GM19467 (cell line): ENCODE results near the gene BTBD19.
"Not testable (repeated sequence)": the region's sequence is repeated elsewhere in the genome, so short reads cannot be mapped to it uniquely, and the experiment has no call there.

Source experiments
- ATAC-seq: cut with Tn5 transposase; IDR thresholded peaks from one replicate; pipeline ENCODE4 v1.9.1; 2021; ENCODE audit warnings: mild to moderate bottlenecking, moderate library complexity; ENCODE audit not compliant: unreplicated experiment

Gene BTBD19

GRCh38 chr1:44807364-44808062 is 810 bp upstream of the BTBD19 start:
- no peak for ATAC-seq

DNA sequence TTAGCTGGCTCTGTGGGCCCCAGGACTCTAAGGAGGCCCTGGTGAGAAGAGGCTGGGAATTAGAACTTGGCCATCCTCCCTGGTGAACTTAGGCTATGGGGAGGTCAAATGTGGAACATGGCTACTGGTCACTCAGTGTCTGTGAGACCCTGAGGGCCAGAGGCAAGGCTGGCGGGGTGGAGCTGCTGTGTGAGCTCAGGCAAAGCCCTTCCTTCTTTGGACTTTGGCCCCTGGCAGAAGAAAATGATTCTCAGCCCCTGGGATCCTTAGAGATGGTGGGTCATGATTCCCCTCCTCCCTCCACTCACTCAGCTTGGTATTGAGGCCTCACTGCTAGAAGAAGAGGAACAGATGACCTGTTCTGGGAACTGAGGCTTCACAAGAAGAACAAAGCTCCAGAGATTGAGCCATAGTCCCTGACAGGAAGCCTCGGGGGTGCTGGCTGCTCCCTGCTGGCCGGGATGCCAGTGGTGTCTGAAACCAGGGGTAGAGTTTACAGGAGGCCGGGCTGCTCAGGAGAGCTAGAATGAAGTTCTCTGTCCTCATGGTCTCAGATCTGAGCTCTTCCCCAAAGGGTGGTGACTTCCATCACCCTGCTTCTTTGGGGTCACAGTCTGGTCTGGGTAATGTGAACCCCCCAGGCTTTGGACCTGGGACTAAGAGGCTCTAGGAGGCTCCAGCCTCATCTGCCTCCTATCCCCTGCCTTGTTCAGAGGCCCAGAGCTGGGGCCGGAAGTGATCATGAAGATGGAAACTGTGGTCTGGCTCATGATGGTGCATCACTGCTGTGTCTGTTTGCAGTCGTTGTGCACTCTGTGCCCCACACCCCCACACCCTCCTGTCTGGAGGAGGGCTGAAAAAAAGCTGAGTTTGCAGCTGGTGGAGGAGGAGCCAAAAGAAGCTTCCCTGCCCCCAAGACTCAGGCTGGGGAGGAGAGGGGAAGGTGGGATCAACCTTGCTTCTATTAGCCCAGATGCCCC is 905 bp downstream of the BTBD19 start:
- ATAC-seq: peak; percentile 34

GRCh38 chr1:44810101-44810761 is 1.9 kb downstream of the BTBD19 start:
- no peak for ATAC-seq

DNA sequence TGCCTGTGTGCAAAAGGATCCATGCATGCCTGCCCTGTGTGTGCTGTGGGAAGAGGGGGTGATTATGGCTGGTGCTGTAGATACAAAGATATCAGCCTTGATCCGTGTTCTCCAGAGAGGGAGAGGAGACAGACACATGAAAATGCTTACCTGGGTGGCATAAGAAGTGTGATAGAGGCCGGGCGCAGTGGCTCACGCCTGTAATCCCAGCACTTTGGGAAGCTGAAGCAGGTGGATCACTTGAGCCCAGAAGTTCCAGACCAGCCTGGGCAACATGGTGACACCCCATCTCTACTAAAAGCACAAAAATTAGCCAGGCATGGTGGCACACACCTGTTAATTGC is 2.4 kb downstream of the BTBD19 start:
- not testable (repeated sequence) for ATAC-seq

GRCh38 chr1:44811234-44811633 is 2.9 kb downstream of the BTBD19 start:
- ATAC-seq: no peak

DNA sequence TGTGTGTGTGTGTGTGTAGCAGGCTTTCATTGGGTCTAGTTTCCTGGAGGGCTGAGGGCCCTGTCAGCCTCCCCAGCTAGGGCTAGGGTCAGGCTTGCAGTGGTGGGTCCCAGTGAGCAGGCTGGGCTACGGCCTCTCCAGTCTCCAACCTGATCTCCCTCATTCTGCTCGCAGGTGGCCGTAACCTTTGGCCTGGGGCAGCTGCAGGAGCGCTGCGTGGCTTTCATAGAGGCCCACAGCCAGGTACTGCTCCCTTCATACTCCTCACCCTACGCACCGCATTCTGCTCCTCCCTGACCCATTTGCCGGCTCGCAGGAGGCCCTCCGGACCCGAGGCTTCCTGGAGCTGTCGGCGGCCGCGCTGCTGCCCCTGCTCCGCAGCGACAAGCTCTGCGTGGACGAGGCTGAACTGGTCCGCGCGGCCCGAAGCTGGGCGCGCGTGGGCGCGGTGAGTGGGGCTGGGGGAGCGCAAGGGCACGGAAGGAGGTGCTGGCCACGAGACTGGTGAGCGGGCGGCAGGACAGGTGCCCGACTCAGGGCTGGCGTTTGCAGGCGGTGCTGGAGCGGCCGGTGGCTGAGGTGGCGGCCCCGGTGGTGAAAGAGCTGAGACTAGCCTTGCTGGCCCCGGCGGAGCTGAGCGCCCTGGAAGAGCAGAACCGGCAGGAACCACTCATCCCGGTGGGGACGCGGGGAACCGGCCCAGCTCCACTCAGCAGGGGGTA is 4.7 kb downstream of the BTBD19 start:
- ATAC-seq: no peak

DNA sequence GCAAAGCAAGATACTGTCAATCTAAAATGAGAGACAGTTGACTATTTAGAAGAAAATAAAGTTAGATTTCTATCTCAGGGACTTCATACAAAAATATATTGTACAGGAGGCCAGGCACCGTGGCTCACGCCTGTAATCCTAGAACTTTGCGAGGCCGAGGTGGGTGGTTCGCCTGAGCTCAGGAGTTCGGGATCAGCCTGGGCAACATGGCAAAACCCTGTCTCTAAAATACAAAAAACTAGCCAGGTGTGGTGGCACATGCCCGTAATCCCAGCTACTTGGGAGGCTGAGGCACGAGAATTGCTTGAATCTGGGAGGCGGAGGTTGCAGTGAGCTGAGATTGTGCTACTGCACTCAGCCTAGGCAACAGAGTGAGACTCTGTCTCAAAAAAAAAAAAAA is 7.6 kb downstream of the BTBD19 start:
- ATAC-seq: not testable (repeated sequence)

- ATAC-seq: no peak
These were observed 9.0 kb downstream of the BTBD19 start for GRCh38 chr1:44817307-44817706.

GRCh38 chr1:44817771-44818495 is 9.6 kb downstream of the BTBD19 start:
- ATAC-seq: no peak

DNA sequence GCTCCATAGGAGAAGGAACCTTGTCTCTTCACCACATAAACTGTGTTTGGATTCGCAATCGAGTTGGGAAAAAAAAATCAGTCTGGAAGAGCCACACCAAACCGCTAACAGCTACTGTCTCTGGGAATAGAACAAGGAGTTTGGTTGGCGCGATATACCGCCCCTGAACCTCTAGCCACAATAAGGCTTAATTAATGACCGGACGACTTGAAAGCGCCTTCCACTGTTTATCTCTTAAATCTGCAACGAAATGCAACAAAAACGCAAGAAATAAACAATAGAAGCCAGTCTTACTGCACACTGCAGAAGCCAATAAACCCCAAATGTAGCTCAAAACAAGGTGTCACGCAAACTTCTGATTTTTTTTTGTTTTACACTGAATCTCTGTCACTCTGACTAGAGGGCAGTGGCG is 10.9 kb downstream of the BTBD19 start:
- no peak for ATAC-seq

- ATAC-seq: peak; percentile 66
These were observed 11.4 kb downstream of the BTBD19 start for GRCh38 chr1:44819608-44820327.

- ATAC-seq: no peak
These were observed 12.3 kb downstream of the BTBD19 start for GRCh38 chr1:44820328-44821239.

- ATAC-seq: no peak
These were observed 13.0 kb downstream of the BTBD19 start for GRCh38 chr1:44821240-44821715.

- ATAC-seq: no peak
These were observed 13.9 kb downstream of the BTBD19 start for GRCh38 chr1:44822131-44822701.

- no peak for ATAC-seq
These were observed 14.7 kb downstream of the BTBD19 start for GRCh38 chr1:44822981-44823451.

- not testable (repeated sequence) for ATAC-seq
These were observed 16.1 kb downstream of the BTBD19 start for GRCh38 chr1:44824392-44824791.

DNA sequence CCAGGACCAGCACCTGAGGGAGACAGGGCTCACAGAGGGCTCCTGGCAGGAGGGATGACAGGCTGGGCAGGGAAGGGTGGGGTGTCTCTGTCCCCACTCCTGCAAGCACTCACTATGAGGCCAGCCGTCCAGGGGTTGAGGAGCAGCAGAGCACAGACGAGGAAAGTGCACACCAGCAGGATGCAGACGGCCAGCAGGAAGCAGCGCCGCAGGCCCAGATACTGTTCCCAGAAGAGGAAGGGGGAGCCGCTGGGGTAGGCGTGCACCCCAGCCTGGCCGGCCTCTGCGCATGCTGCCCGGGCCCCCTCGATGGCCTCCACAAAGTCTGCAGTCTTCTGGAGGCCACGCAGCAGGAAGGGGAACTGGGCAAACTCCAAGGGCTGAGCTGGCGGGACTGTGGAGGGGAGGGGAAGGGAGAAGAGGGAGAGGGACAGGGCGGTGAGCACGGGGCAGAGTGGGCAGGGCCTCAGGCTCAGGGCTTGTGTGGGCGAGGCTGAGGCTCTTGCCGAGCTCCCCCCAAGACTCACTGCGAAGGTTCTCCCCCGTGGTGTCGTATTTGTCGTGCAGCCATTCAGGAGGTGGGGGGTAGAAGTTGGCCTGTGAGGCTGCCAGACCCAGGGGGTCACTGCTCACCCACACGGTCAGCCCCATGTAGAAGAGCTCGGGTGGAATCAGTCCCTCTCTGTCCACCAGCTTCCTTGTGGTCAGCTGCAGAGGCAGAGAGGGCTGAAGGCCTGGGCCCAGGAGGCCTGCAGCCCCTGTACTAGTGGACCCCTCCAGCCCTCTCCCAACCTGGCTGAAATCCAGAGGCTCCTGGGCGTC is 18.3 kb downstream of the BTBD19 start:
- ATAC-seq: no peak
